DOHH2 (cell line): ENCODE data around the gene DOCK9.

Experiments
- H3F3A ChIP-seq: fragments of 200-600 bp; sonication (generic), shearing (Covaris generic); 2 replicates; pipeline ENCODE4 v1.6.0; 2016; ENCODE audit warnings: antibody characterized with exemption, mild to moderate bottlenecking; ENCODE audit not compliant: control insufficient read depth, insufficient read depth
- H3K27ac ChIP-seq: fragments of 200-600 bp; sonication (generic); 2 replicates; pipeline ENCODE4 v1.5.1; 2014; ENCODE audit warnings: low read depth, mild to moderate bottlenecking, low read length, moderate library complexity
- H3K27me3 ChIP-seq: fragments of 200-600 bp; sonication (generic); 2 replicates; pipeline ENCODE4 v1.6.1; 2014; ENCODE audit warnings: mild to moderate bottlenecking, low read length, mixed read lengths; ENCODE audit not compliant: control insufficient read depth
- H3K36me3 ChIP-seq: fragments of 200-600 bp; sonication (generic); 2 replicates; pipeline ENCODE4 v1.6.1; 2014; ENCODE audit warnings: mild to moderate bottlenecking, low read length, moderate library complexity, mixed read lengths; ENCODE audit not compliant: control insufficient read depth
- H3K4me1 ChIP-seq: fragments of 200-600 bp; sonication (generic); 2 replicates; pipeline ENCODE4 v1.6.1; 2014; ENCODE audit warnings: mild to moderate bottlenecking, low read length, mixed read lengths; ENCODE audit not compliant: control insufficient read depth
- H3K4me2 ChIP-seq: fragments of 200-600 bp; sonication (generic); 2 replicates; pipeline ENCODE4 v1.6.0; 2014; ENCODE audit warnings: mild to moderate bottlenecking, low read length, moderate library complexity
- H3K4me3 ChIP-seq: fragments of 200-600 bp; sonication (generic); 2 replicates; pipeline ENCODE4 v1.5.1; 2014; ENCODE audit warnings: mild to moderate bottlenecking, low read length, mixed read lengths
- H3K79me2 ChIP-seq: fragments of 200-600 bp; sonication (generic); 2 replicates; pipeline ENCODE4 v1.6.1; 2014; ENCODE audit warnings: mild to moderate bottlenecking, low read length, mixed read lengths; ENCODE audit not compliant: control insufficient read depth
- H3K9me2 ChIP-seq: fragments of 200-600 bp; sonication (generic); replicated peaks from 2 replicates; pipeline ENCODE4 v1.6.1; 2014; ENCODE audit warnings: mild to moderate bottlenecking, low read length, mixed read lengths; ENCODE audit not compliant: control insufficient read depth
- H3K9me3 ChIP-seq: fragments of 200-600 bp; sonication (generic); 2 replicates; pipeline ENCODE4 v1.6.1; 2014; ENCODE audit warnings: antibody characterized with exemption, low read length, mixed read lengths; ENCODE audit not compliant: control insufficient read depth, insufficient read depth
- H4K20me1 ChIP-seq: fragments of 200-600 bp; sonication (generic); 2 replicates; pipeline ENCODE4 v1.6.0; 2014; ENCODE audit warnings: low read depth, mild to moderate bottlenecking, antibody characterized with exemption, low read length, moderate library complexity; ENCODE audit not compliant: control insufficient read depth, insufficient read depth
- EZH2phosphoT487 ChIP-seq: fragments of 200-600 bp; sonication (generic); IDR thresholded peaks from 2 replicates; pipeline ENCODE4 v1.6.1; 2017; ENCODE audit warnings: borderline replicate concordance, mild to moderate bottlenecking, antibody characterized with exemption, low read length, moderate library complexity, mixed read lengths
- TF ChIP-seq, protein P1 (sequence below): fragments of 200-600 bp; sonication (generic); IDR thresholded peaks from one replicate; pipeline ENCODE4 v1.5.1; 2014; ENCODE audit warnings: antibody characterized with exemption, mild to moderate bottlenecking, low read depth, low read length; ENCODE audit not compliant: poor library complexity, severe bottlenecking

Gene DOCK9

DNA sequence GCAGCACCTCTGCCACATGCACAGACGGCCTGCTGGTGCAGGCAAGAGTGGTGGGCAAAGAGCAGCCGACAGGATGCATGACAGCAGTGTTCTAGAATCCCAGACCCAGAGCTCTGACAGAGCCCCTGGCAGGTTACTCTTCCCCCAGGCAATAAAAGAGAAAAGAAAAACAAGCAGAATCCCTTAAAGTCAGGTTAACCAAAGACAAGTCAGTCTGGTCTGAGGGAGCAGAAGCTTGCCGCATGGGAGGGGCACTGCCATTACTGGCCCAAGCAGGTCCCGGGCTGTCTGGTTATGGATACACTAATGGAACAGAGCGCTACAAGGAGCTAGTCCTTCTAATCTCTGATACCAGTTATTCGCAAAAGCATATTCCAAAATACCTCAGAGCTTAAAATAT lies 36.1 kb upstream of the DOCK9 start:
- no peaks in the 10 kb centered on the region for H3K79me2 ChIP-seq
- H3K4me1 ChIP-seq = no peaks in the 10 kb centered on the region
- no peaks in the 10 kb centered on the region for H3K9me2 ChIP-seq
- no peak overlapping the region for H3K27ac ChIP-seq
- no peaks in the 10 kb centered on the region for H3K36me3 ChIP-seq
- no peaks in the 10 kb centered on the region for H3K9me3 ChIP-seq
- H3K4me3 ChIP-seq = no peak overlapping the region
- TF ChIP-seq, protein P1, sequence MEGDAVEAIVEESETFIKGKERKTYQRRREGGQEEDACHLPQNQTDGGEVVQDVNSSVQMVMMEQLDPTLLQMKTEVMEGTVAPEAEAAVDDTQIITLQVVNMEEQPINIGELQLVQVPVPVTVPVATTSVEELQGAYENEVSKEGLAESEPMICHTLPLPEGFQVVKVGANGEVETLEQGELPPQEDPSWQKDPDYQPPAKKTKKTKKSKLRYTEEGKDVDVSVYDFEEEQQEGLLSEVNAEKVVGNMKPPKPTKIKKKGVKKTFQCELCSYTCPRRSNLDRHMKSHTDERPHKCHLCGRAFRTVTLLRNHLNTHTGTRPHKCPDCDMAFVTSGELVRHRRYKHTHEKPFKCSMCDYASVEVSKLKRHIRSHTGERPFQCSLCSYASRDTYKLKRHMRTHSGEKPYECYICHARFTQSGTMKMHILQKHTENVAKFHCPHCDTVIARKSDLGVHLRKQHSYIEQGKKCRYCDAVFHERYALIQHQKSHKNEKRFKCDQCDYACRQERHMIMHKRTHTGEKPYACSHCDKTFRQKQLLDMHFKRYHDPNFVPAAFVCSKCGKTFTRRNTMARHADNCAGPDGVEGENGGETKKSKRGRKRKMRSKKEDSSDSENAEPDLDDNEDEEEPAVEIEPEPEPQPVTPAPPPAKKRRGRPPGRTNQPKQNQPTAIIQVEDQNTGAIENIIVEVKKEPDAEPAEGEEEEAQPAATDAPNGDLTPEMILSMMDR = no peak
- no peaks in the 10 kb centered on the region for H4K20me1 ChIP-seq
- no peaks in the 10 kb centered on the region for H3F3A ChIP-seq
- H3K4me2 ChIP-seq = no peak overlapping the region
- H3K27me3 ChIP-seq = peaks cover 7% of the 10 kb centered on the region; the same call in 1 of the 2 replicates

GRCh38 chr13:99012539-99012938 lies 34.7 kb upstream of the DOCK9 start:
- H3K27me3 ChIP-seq = no peaks in the 10 kb centered on the region; the same call in 1 of the 2 replicates
- H3K9me2 ChIP-seq = no peaks in the 10 kb centered on the region
- no peaks in the 10 kb centered on the region for H3F3A ChIP-seq
- H3K27ac ChIP-seq = no peak overlapping the region
- TF ChIP-seq, protein P1 = no peak
- no peak for TF ChIP-seq EZH2phosphoT487
- H3K4me3 ChIP-seq = no peak overlapping the region
- H4K20me1 ChIP-seq = no peaks in the 10 kb centered on the region
- H3K4me2 ChIP-seq = no peak overlapping the region
- no peaks in the 10 kb centered on the region for H3K36me3 ChIP-seq
- no peaks in the 10 kb centered on the region for H3K4me1 ChIP-seq
- no peaks in the 10 kb centered on the region for H3K9me3 ChIP-seq
- H3K79me2 ChIP-seq = no peaks in the 10 kb centered on the region

DNA sequence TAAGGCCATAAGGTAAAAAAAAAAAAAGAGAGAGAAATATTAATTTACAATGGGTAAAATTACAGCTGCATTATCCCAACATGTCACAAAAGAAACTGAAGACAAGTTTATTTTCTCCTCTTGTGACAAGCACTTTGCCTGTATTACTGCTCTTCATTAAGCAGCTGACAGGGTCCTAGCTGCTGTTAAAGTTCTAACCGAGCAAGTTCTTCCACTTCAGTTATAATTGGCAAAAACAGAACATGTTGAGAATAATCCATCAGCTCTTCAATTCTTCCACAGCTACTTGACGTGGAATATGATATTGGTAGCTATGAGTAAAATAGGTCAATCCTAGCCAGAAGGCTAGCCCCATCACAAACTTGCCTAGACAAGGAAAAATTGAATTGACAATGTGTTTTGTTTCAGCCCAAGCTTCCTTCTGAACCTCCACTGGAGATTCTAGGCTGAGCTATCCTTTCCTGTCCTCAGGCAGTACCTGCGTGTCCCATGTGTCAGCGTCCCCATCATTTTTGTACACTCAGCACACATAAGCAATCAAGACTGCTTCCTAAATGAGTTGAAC lies 32.2 kb upstream of the DOCK9 start:
- Histone ChIP-seq H3K9me2 (no peaks in the 10 kb centered on the region), H3F3A (no peaks in the 10 kb centered on the region), H3K27ac (no peak overlapping the region), H3K79me2 (no peaks in the 10 kb centered on the region), H3K9me3 (no peaks in the 10 kb centered on the region), H3K4me1 (no peaks in the 10 kb centered on the region), H3K36me3 (no peaks in the 10 kb centered on the region), H3K27me3 (no peaks in the 10 kb centered on the region; the same call in 1 of the 2 replicates), H3K4me3 (no peak overlapping the region), H4K20me1 (no peaks in the 10 kb centered on the region), H3K4me2 (no peak overlapping the region)
- no peak for TF ChIP-seq EZH2phosphoT487
- TF ChIP-seq, protein P1 = no peak
